NCI-H1930 (cell line): Measurements from ENCODE around the gene ZBTB12.
"Not testable (repeated sequence)": the region's sequence is repeated elsewhere in the genome, so short reads cannot be mapped to it uniquely, and the experiment has no call there.

Experiments
- DNase-seq, 2 experiments: peaks; one replicate each; lab custom pipeline; 2025; lab: John Stamatoyannopoulos, UW

The ZBTB12 gene

GRCh38 chr6:31920811-31921210, 18.9 kb upstream of the ZBTB12 start:
- DNase-seq = no peak

GRCh38 chr6:31919624-31920303, 17.9 kb upstream of the ZBTB12 start:
- no peak for DNase-seq

GRCh38 chr6:31918069-31918720, 16.3 kb upstream of the ZBTB12 start:
- DNase-seq = no peak

- no peak for DNase-seq
These were observed 13.9 kb upstream of the ZBTB12 start for GRCh38 chr6:31915756-31916155.

GRCh38 chr6:31915351-31915750, 13.5 kb upstream of the ZBTB12 start:
- no peak for DNase-seq

- DNase-seq = no peak
These were observed 10.1 kb upstream of the ZBTB12 start for GRCh38 chr6:31911826-31912585.

- DNase-seq = not testable (repeated sequence)
These were observed 7.4 kb upstream of the ZBTB12 start for GRCh38 chr6:31909298-31909697.

- peak in 1 of 2 experiments; percentile 52 for DNase-seq
These were observed 6.9 kb upstream of the ZBTB12 start for GRCh38 chr6:31908791-31909190.

- not testable (repeated sequence) for DNase-seq
These were observed 6.4 kb upstream of the ZBTB12 start for GRCh38 chr6:31908255-31908654.

GRCh38 chr6:31907158-31907813, 5.4 kb upstream of the ZBTB12 start:
- DNase-seq = no peak

GRCh38 chr6:31906727-31907126, 4.8 kb upstream of the ZBTB12 start:
- not testable (repeated sequence) for DNase-seq

GRCh38 chr6:31906122-31906521, 4.2 kb upstream of the ZBTB12 start:
- no peak for DNase-seq

GRCh38 chr6:31905041-31905440, 3.2 kb upstream of the ZBTB12 start:
- DNase-seq = no peak

- no peak for DNase-seq
These were observed 2.1 kb upstream of the ZBTB12 start for GRCh38 chr6:31903957-31904356.

GRCh38 chr6:31901415-31901952, 402 bp downstream of the ZBTB12 start:
- DNase-seq = peak in 1 of 2 experiments; percentile 44

- no peak for DNase-seq
These were observed 920 bp downstream of the ZBTB12 start for GRCh38 chr6:31900917-31901414.

GRCh38 chr6:31899882-31900722, 1.8 kb downstream of the ZBTB12 start:
- no peak for DNase-seq

GRCh38 chr6:31899215-31899614, 2.7 kb downstream of the ZBTB12 start:
- DNase-seq = no peak

GRCh38 chr6:31898383-31899011, 3.4 kb downstream of the ZBTB12 start:
- DNase-seq = peak; percentile 44 to 49

GRCh38 chr6:31897612-31898382, 4.1 kb downstream of the ZBTB12 start, which contains the start of gene EHMT2:
EHMT2 (minus strand) TSS chr6:31897698; CDS start chr6:31897677, 21 bp downstream.
- DNase-seq = peak; percentile 69 to 86
